ENCODE results near the gene KDM3B.

DNA sequence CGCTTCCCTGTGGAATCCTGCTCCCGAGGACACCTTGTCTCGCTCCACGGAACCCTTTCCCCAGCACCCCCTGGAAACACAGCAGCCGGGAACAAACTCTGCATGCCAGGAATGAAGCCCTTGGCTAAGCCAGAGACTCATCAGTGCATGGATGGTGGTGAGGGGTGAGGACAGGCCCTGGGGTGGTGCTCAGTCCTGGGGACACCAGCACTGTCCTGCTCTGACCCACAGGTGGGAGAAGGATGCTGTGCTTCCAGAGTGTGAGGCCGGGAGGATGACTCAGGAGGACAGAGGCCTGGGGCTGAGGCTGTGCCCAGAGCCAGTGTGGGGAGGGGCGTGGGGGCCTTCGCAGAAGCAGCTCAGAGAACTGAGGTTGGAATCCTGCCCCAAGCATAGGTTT is 101.6 kb downstream of the KDM3B start:
- TF ChIP-seq POLR2A (IDR thresholded peaks at IDR 0.05), result no peak
- TF ChIP-seq, protein P1, sequence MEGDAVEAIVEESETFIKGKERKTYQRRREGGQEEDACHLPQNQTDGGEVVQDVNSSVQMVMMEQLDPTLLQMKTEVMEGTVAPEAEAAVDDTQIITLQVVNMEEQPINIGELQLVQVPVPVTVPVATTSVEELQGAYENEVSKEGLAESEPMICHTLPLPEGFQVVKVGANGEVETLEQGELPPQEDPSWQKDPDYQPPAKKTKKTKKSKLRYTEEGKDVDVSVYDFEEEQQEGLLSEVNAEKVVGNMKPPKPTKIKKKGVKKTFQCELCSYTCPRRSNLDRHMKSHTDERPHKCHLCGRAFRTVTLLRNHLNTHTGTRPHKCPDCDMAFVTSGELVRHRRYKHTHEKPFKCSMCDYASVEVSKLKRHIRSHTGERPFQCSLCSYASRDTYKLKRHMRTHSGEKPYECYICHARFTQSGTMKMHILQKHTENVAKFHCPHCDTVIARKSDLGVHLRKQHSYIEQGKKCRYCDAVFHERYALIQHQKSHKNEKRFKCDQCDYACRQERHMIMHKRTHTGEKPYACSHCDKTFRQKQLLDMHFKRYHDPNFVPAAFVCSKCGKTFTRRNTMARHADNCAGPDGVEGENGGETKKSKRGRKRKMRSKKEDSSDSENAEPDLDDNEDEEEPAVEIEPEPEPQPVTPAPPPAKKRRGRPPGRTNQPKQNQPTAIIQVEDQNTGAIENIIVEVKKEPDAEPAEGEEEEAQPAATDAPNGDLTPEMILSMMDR (IDR thresholded peaks at IDR 0.05), result no peak
- TF ChIP-seq POLR2AphosphoS5 (IDR thresholded peaks at IDR 0.05), result no peak

All from prostate gland (tissue), 2 donors.